ENCODE data around the gene BRPF1. TPM values are rescaled to one million over a fixed set of nuclear protein-coding genes. Genes with fewer than 3 reads are reported as not detected.

Gene BRPF1
- polyA plus RNA-seq, 1 donor from 2014 or later = 14.9 TPM

DNA sequence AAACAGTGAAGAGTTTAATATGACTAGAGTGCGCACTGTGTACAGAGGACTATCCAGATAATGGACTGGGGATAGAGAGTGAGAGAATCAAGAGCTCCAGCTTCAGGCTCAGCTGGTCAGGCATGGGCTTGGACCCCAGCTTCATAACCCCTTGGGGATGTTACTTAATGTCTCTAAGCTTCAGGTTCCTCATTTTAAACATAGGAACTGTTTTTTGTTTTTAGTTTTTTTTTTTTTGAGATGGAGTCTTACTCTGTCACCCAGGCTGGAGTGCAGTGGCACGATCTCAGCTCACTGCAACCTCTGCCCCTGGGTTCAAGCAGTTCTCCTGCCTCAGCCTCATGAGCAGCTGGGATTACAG lies 9.9 kb upstream of the BRPF1 start:
- H3F3A ChIP-seq (ENCODE audit: insufficient read depth, low read length, poor library complexity, severe bottlenecking) = no peaks in the 10 kb centered on the region
- H4K20me1 ChIP-seq (ENCODE audit: insufficient read depth) = no peaks in the 10 kb centered on the region
- H3K9ac ChIP-seq (ENCODE audit: low read length) = peak overlapping the region; percentile 15
- peak overlapping the region; percentile 48 for H3K4me3 ChIP-seq (ENCODE audit: low read length)
- TF ChIP-seq SMC3 (conservative IDR thresholded peaks at IDR 0.05; ENCODE audit: poor library complexity) (no peak), MXI1 (conservative IDR thresholded peaks at IDR 0.05; ENCODE audit: poor library complexity, severe bottlenecking) (no peak), RAD21 (conservative IDR thresholded peaks at IDR 0.05) (no peak), EP300 (conservative IDR thresholded peaks at IDR 0.05; ENCODE audit: poor library complexity, severe bottlenecking) (no peak), POLR2AphosphoS5 (IDR thresholded peaks at IDR 0.05) (no peak), CTCF (IDR thresholded peaks at IDR 0.05; ENCODE audit: poor library complexity, severe bottlenecking) (no peak), EZH2 (IDR thresholded peaks at IDR 0.05; ENCODE audit: borderline replicate concordance, insufficient read depth, low read length, poor library complexity, severe bottlenecking) (no peak), TAF1 (IDR thresholded peaks at IDR 0.05; ENCODE audit: low read depth) (no peak)
- TF ChIP-seq, protein P1, sequence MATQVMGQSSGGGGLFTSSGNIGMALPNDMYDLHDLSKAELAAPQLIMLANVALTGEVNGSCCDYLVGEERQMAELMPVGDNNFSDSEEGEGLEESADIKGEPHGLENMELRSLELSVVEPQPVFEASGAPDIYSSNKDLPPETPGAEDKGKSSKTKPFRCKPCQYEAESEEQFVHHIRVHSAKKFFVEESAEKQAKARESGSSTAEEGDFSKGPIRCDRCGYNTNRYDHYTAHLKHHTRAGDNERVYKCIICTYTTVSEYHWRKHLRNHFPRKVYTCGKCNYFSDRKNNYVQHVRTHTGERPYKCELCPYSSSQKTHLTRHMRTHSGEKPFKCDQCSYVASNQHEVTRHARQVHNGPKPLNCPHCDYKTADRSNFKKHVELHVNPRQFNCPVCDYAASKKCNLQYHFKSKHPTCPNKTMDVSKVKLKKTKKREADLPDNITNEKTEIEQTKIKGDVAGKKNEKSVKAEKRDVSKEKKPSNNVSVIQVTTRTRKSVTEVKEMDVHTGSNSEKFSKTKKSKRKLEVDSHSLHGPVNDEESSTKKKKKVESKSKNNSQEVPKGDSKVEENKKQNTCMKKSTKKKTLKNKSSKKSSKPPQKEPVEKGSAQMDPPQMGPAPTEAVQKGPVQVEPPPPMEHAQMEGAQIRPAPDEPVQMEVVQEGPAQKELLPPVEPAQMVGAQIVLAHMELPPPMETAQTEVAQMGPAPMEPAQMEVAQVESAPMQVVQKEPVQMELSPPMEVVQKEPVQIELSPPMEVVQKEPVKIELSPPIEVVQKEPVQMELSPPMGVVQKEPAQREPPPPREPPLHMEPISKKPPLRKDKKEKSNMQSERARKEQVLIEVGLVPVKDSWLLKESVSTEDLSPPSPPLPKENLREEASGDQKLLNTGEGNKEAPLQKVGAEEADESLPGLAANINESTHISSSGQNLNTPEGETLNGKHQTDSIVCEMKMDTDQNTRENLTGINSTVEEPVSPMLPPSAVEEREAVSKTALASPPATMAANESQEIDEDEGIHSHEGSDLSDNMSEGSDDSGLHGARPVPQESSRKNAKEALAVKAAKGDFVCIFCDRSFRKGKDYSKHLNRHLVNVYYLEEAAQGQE (IDR thresholded peaks at IDR 0.05; ENCODE audit: borderline replicate concordance) = no peak
- H2AFZ ChIP-seq (ENCODE audit: low read depth, low read length) = no peak overlapping the region
- H3K36me3 ChIP-seq (ENCODE audit: insufficient read depth, low read length) = no peaks in the 10 kb centered on the region
- H3K79me2 ChIP-seq (replicated peaks; ENCODE audit: insufficient read depth, low read length) = no peaks in the 10 kb centered on the region
- no peaks in the 10 kb centered on the region for H3K9me2 ChIP-seq (ENCODE audit: insufficient read depth, low read length)
- H3K4me2 ChIP-seq (ENCODE audit: low read length) = peak overlapping the region; percentile 43
- H3K9me3 ChIP-seq (ENCODE audit: low read length) = no peaks in the 10 kb centered on the region
- H3K27ac ChIP-seq (ENCODE audit: low read length) = peak overlapping the region; percentile 49
- H3K27me3 ChIP-seq (ENCODE audit: insufficient read depth, low read depth, low read length) = no peaks in the 10 kb centered on the region

- Histone ChIP-seq H4K20me1 (ENCODE audit: insufficient read depth) (no peaks in the 10 kb centered on the region), H2AFZ (ENCODE audit: low read depth, low read length) (no peak overlapping the region), H3F3A (ENCODE audit: insufficient read depth, low read length, poor library complexity, severe bottlenecking) (no peaks in the 10 kb centered on the region), H3K9me3 (ENCODE audit: low read length) (no peaks in the 10 kb centered on the region), H3K9me2 (ENCODE audit: insufficient read depth, low read length) (no peaks in the 10 kb centered on the region), H3K27ac (ENCODE audit: low read length) (no peak overlapping the region), H3K4me3 (ENCODE audit: low read length) (no peak overlapping the region), H3K9ac (ENCODE audit: low read length) (no peak overlapping the region), H3K79me2 (replicated peaks; ENCODE audit: insufficient read depth, low read length) (no peaks in the 10 kb centered on the region), H3K4me2 (ENCODE audit: low read length) (no peak overlapping the region), H3K27me3 (ENCODE audit: insufficient read depth, low read depth, low read length) (no peaks in the 10 kb centered on the region), H3K36me3 (ENCODE audit: insufficient read depth, low read length) (no peaks in the 10 kb centered on the region)
- TF ChIP-seq, protein P1 (IDR thresholded peaks at IDR 0.05; ENCODE audit: borderline replicate concordance) = no peak
- TF ChIP-seq EZH2 (IDR thresholded peaks at IDR 0.05; ENCODE audit: borderline replicate concordance, insufficient read depth, low read length, poor library complexity, severe bottlenecking) (no peak), CTCF (IDR thresholded peaks at IDR 0.05; ENCODE audit: poor library complexity, severe bottlenecking) (no peak), TAF1 (IDR thresholded peaks at IDR 0.05; ENCODE audit: low read depth) (no peak)
These were observed 5.6 kb upstream of the BRPF1 start for GRCh38 chr3:9725775-9726515.
